ENCODE data around the gene FOXN3. TPM values are rescaled to one million over a fixed set of nuclear protein-coding genes. Genes with fewer than 3 reads are reported as not detected.

Gene FOXN3
- total RNA-seq, 6 experiments from 2014 or later = 31.9 to 43.4 (median 37.9) TPM

- no peak for TF ChIP-seq CTCF (IDR thresholded peaks at IDR 0.05)
- H3K36me3 Mint-ChIP-seq (ENCODE audit: low read depth) = no peaks in the 10 kb centered on the region
- H3K4me1 Mint-ChIP-seq (ENCODE audit: low read depth) = no peaks in the 10 kb centered on the region
- no peak for DNase-seq
- no peaks in the 10 kb centered on the region for H3K9me3 Mint-ChIP-seq
- H3K27ac Mint-ChIP-seq = no peak overlapping the region
- peaks cover 5% of the 10 kb centered on the region for H3K27me3 Mint-ChIP-seq (ENCODE audit: insufficient read depth)
- H3K4me3 Mint-ChIP-seq = no peak overlapping the region
Measured at GRCh38 chr14:89129570-89129969, 287.5 kb downstream of the FOXN3 start.

- H3K4me3 Mint-ChIP-seq = no peak overlapping the region
- no peak overlapping the region for H3K27ac Mint-ChIP-seq
- no peaks in the 10 kb centered on the region for H3K36me3 Mint-ChIP-seq (ENCODE audit: low read depth)
- no peak for DNase-seq
- H3K9me3 Mint-ChIP-seq = no peaks in the 10 kb centered on the region
- no peak for TF ChIP-seq CTCF (IDR thresholded peaks at IDR 0.05)
- peaks cover 5% of the 10 kb centered on the region for H3K27me3 Mint-ChIP-seq (ENCODE audit: insufficient read depth)
- H3K4me1 Mint-ChIP-seq (ENCODE audit: low read depth) = no peaks in the 10 kb centered on the region
Measured at GRCh38 chr14:89128311-89129026, 288.6 kb downstream of the FOXN3 start.

GRCh38 chr14:89126461-89126860 lies 290.6 kb downstream of the FOXN3 start:
- no peaks in the 10 kb centered on the region for H3K36me3 Mint-ChIP-seq (ENCODE audit: low read depth)
- no peaks in the 10 kb centered on the region for H3K4me1 Mint-ChIP-seq (ENCODE audit: low read depth)
- no peak for TF ChIP-seq CTCF (IDR thresholded peaks at IDR 0.05)
- H3K4me3 Mint-ChIP-seq = no peak overlapping the region
- H3K27me3 Mint-ChIP-seq (ENCODE audit: insufficient read depth) = peaks cover 14% of the 10 kb centered on the region
- no peak for DNase-seq
- no peak overlapping the region for H3K27ac Mint-ChIP-seq
- no peaks in the 10 kb centered on the region for H3K9me3 Mint-ChIP-seq

- Mint-ChIP-seq H3K4me3 (no peak overlapping the region), H3K9me3 (no peaks in the 10 kb centered on the region), H3K4me1 (ENCODE audit: low read depth) (no peaks in the 10 kb centered on the region), H3K27me3 (ENCODE audit: insufficient read depth) (peaks cover 16% of the 10 kb centered on the region), H3K36me3 (ENCODE audit: low read depth) (no peaks in the 10 kb centered on the region), H3K27ac (no peak overlapping the region)
- DNase-seq = no peak
- TF ChIP-seq CTCF (IDR thresholded peaks at IDR 0.05) = no peak
Measured at GRCh38 chr14:89125216-89125615, 291.8 kb downstream of the FOXN3 start.

GRCh38 chr14:89123851-89124250 lies 293.2 kb downstream of the FOXN3 start:
- Mint-ChIP-seq H3K4me1 (ENCODE audit: low read depth) (no peaks in the 10 kb centered on the region), H3K4me3 (no peak overlapping the region), H3K36me3 (ENCODE audit: low read depth) (no peaks in the 10 kb centered on the region), H3K27ac (no peak overlapping the region), H3K27me3 (ENCODE audit: insufficient read depth) (peaks cover 24% of the 10 kb centered on the region), H3K9me3 (no peaks in the 10 kb centered on the region)
- no peak for TF ChIP-seq CTCF (IDR thresholded peaks at IDR 0.05)
- DNase-seq = no peak

Data from HFFc6 (cell line).